Spinal cord (tissue), 10 donors: ENCODE measurements around the gene MTA3. TPM values are rescaled to one million over a fixed set of nuclear protein-coding genes. Genes with fewer than 3 reads are reported as not detected.

ENCODE experiments used
- DNase-seq, 6 donors: peaks; one replicate each; pipeline versions ENCODE4 v3.0.0 to v3.0.0-alpha.2; 2013 to 2015; ENCODE audit warnings: low spot score in 6 of 6, low read depth in 4 of 6
- H3K27ac ChIP-seq: one replicate; pipeline ENCODE4 v1.5.1; 2013; ENCODE audit warnings: low read depth, low read length, control low read depth
- H3K27me3 ChIP-seq: one replicate; pipeline ENCODE4 v1.6.1; 2013; ENCODE audit warnings: low read length; ENCODE audit not compliant: control insufficient read depth, insufficient read depth
- H3K36me3 ChIP-seq: one replicate; pipeline ENCODE4 v1.6.1; 2013; ENCODE audit warnings: low read length; ENCODE audit not compliant: control insufficient read depth, insufficient read depth
- H3K4me1 ChIP-seq: one replicate; pipeline ENCODE4 v1.6.1; 2013; ENCODE audit warnings: low read length; ENCODE audit not compliant: control insufficient read depth, insufficient read depth
- H3K4me3 ChIP-seq: one replicate; pipeline ENCODE4 v1.5.1; 2013; ENCODE audit warnings: low read depth, low read length, control low read depth
- H3K9me3 ChIP-seq: one replicate; pipeline ENCODE4 v1.6.1; 2013; ENCODE audit warnings: low read length; ENCODE audit not compliant: control insufficient read depth, insufficient read depth
- WGBS: methylation state at CpG from one replicate; pipeline ENCODE4 v1.1.5; 2013; ENCODE audit warnings: missing lambda C conversion rate; ENCODE audit not compliant: insufficient coverage; 5-methylcytosine and 5-hydroxymethylcytosine counted together
- polyA plus RNA-seq, 2 donors: library from polyadenylated mRNA; unstranded; fragments of 120-200 nt; gene quantifications; one replicate each; pipeline ENCODE4 v1.2.1, GENCODE V29; 2013; ENCODE audit not compliant: insufficient read length in 2 of 2
- total RNA-seq, 2 donors: library from RNA; depleted of rRNA in 1 of 2; stranded (reverse); fragments of 120-200 nt in 1 of 2; fragments of >200 nt in 1 of 2; gene quantifications; one replicate each; pipeline versions ENCODE4 v1.2.3 to v1.2.4, GENCODE V29; 2013 to 2014
- donor health status: healthy.

MTA3 gene
- total and polyA plus RNA-seq, 4 donors = 42.1 to 54.8 (median 52.7) TPM

- Histone ChIP-seq H3K27me3 (no peaks in the 10 kb centered on the region), H3K36me3 (peaks cover 31% of the 10 kb centered on the region), H3K27ac (no peak overlapping the region), H3K9me3 (no peaks in the 10 kb centered on the region), H3K4me3 (no peak overlapping the region), H3K4me1 (peaks cover 4% of the 10 kb centered on the region)
- 91% methylated on average over 2 of the region's 3 CpGs for WGBS
- no peak for DNase-seq
Observed at GRCh38 chr2:42768706-42769256, 200.3 kb downstream of the MTA3 start.

- peaks cover 4% of the 10 kb centered on the region for H3K4me1 ChIP-seq
- WGBS = 100% methylated on average over 3 of the region's 10 CpGs
- no peaks in the 10 kb centered on the region for H3K9me3 ChIP-seq
- no peak overlapping the region for H3K27ac ChIP-seq
- H3K4me3 ChIP-seq = no peak overlapping the region
- no peaks in the 10 kb centered on the region for H3K27me3 ChIP-seq
- H3K36me3 ChIP-seq = peaks cover 24% of the 10 kb centered on the region
- DNase-seq = no peak
Observed at GRCh38 chr2:42769583-42770287, 201.3 kb downstream of the MTA3 start.

- H3K4me3 ChIP-seq = no peak overlapping the region
- no peaks in the 10 kb centered on the region for H3K9me3 ChIP-seq
- peaks cover 22% of the 10 kb centered on the region for H3K36me3 ChIP-seq
- no peaks in the 10 kb centered on the region for H3K27me3 ChIP-seq
- 69% methylated on average over 14 of the region's 19 CpGs for WGBS
- no peak overlapping the region for H3K27ac ChIP-seq
- DNase-seq = no peak
- H3K4me1 ChIP-seq = peaks cover 4% of the 10 kb centered on the region
Observed at GRCh38 chr2:42770288-42771131, 202.1 kb downstream of the MTA3 start.

- WGBS = 78% methylated on average over 3 of the region's 5 CpGs
- DNase-seq = no peak
- no peak overlapping the region for H3K4me3 ChIP-seq
Observed at GRCh38 chr2:42771546-42772153, 203.2 kb downstream of the MTA3 start.

GRCh38 chr2:42775186-42775585 is 206.8 kb downstream of the MTA3 start:
- H3K4me1 ChIP-seq = peaks cover 4% of the 10 kb centered on the region
- peaks cover 1% of the 10 kb centered on the region for H3K36me3 ChIP-seq
- DNase-seq = no peak
- WGBS = no CpG with 5 or more reads among the region's 2 CpGs
- no peak overlapping the region for H3K4me3 ChIP-seq
- no peaks in the 10 kb centered on the region for H3K27me3 ChIP-seq
- H3K9me3 ChIP-seq = no peaks in the 10 kb centered on the region
- no peak overlapping the region for H3K27ac ChIP-seq

More at GRCh38 chr2:42771546-42772153, 203.2 kb downstream of the MTA3 start:
- Histone ChIP-seq H3K27me3 (no peaks in the 10 kb centered on the region), H3K27ac (no peak overlapping the region), H3K9me3 (no peaks in the 10 kb centered on the region), H3K36me3 (peaks cover 19% of the 10 kb centered on the region), H3K4me1 (peaks cover 4% of the 10 kb centered on the region)

- no peaks in the 10 kb centered on the region for H3K36me3 ChIP-seq
- WGBS = no CpG with 5 or more reads among the region's 3 CpGs
- no peak overlapping the region for H3K27ac ChIP-seq
- no peak for DNase-seq
- H3K9me3 ChIP-seq = no peaks in the 10 kb centered on the region
- peaks cover 4% of the 10 kb centered on the region for H3K4me1 ChIP-seq
- no peaks in the 10 kb centered on the region for H3K27me3 ChIP-seq
- no peak overlapping the region for H3K4me3 ChIP-seq
Observed at GRCh38 chr2:42775810-42776209, 207.4 kb downstream of the MTA3 start.

GRCh38 chr2:42777883-42778805 is 209.7 kb downstream of the MTA3 start:
- DNase-seq = no peak
- no peaks in the 10 kb centered on the region for H3K4me1 ChIP-seq
- H3K9me3 ChIP-seq = no peaks in the 10 kb centered on the region
- H3K4me3 ChIP-seq = no peak overlapping the region
- 96% methylated on average over 2 of the region's 3 CpGs for WGBS
- no peak overlapping the region for H3K27ac ChIP-seq
- H3K36me3 ChIP-seq = peaks cover 2% of the 10 kb centered on the region
- H3K27me3 ChIP-seq = no peaks in the 10 kb centered on the region

GRCh38 chr2:42781181-42781580 is 212.7 kb downstream of the MTA3 start:
- no peaks in the 10 kb centered on the region for H3K4me1 ChIP-seq
- no CpG with 5 or more reads among the region's 1 CpG for whole genome bisulfite sequencing
- H3K4me3 ChIP-seq = no peak overlapping the region
- H3K27me3 ChIP-seq = no peaks in the 10 kb centered on the region
- H3K27ac ChIP-seq = no peak overlapping the region
- no peak for DNase-seq
- no peaks in the 10 kb centered on the region for H3K9me3 ChIP-seq
- peaks cover 7% of the 10 kb centered on the region for H3K36me3 ChIP-seq

- WGBS = 100% methylated on average over 5 of the region's 9 CpGs
- no peaks in the 10 kb centered on the region for H3K27me3 ChIP-seq
- H3K4me3 ChIP-seq = no peak overlapping the region
- DNase-seq = no peak
- H3K27ac ChIP-seq = no peak overlapping the region
- H3K36me3 ChIP-seq = peaks cover 24% of the 10 kb centered on the region
- no peaks in the 10 kb centered on the region for H3K4me1 ChIP-seq
- no peaks in the 10 kb centered on the region for H3K9me3 ChIP-seq
Observed at GRCh38 chr2:42783511-42783910, 215.1 kb downstream of the MTA3 start.
